Loucy (cell line): ENCODE measurements around the gene CDH13.

Experiments used
- CTCF ChIP-seq: fragments of 200-600 bp; sonication (generic); conservative IDR thresholded peaks from 2 replicates; pipeline ENCODE4 v1.5.1; 2014; ENCODE audit warnings: mild to moderate bottlenecking, antibody characterized with exemption, low read length
- EZH2phosphoT487 ChIP-seq: fragments of 200-600 bp; IDR thresholded peaks from 2 replicates; pipeline ENCODE4 v1.6.1; 2018; ENCODE audit warnings: antibody characterized with exemption, mild to moderate bottlenecking, moderate library complexity, borderline replicate concordance

GRCh38 chr16:82682767-82683166 is 56.0 kb downstream of the CDH13 start:
- no peak for TF ChIP-seq CTCF
- no peak for TF ChIP-seq EZH2phosphoT487
